KMS-11 (cell line): ENCODE data around the gene CENPW.

ENCODE experiments used
- H2AFZ ChIP-seq: fragments of 200-600 bp; sonication (generic); 2 replicates; pipeline ENCODE4 v1.6.1; 2016; ENCODE audit warnings: antibody characterized with exemption, mixed run types, low read depth
- H3K27ac ChIP-seq: fragments of 200-600 bp; sonication (generic); 2 replicates; pipeline ENCODE4 v1.6.1; 2016; ENCODE audit warnings: mild to moderate bottlenecking, mixed run types
- H3K27me3 ChIP-seq: fragments of 200-600 bp; sonication (generic); 2 replicates; pipeline ENCODE4 v1.6.1; 2017; ENCODE audit warnings: mild to moderate bottlenecking, low read depth, mixed run types, moderate library complexity; ENCODE audit not compliant: insufficient read depth
- H3K36me3 ChIP-seq: fragments of 200-600 bp; sonication (generic); 2 replicates; pipeline ENCODE4 v1.6.1; 2017; ENCODE audit warnings: mild to moderate bottlenecking, mixed run types; ENCODE audit not compliant: insufficient read depth
- H3K4me1 ChIP-seq: fragments of 200-600 bp; sonication (generic); 2 replicates; pipeline ENCODE4 v1.6.1; 2016; ENCODE audit warnings: mild to moderate bottlenecking, low read depth, mixed run types; ENCODE audit not compliant: poor library complexity, severe bottlenecking
- H3K4me2 ChIP-seq: fragments of 200-600 bp; sonication (generic); 2 replicates; pipeline ENCODE4 v1.7.0; 2016; ENCODE audit warnings: mild to moderate bottlenecking, mixed run types
- H3K4me3 ChIP-seq: fragments of 200-600 bp; sonication (generic); IDR thresholded peaks from 2 replicates; pipeline ENCODE4 v1.6.1; 2017; ENCODE audit warnings: low read depth, low read length, mixed read lengths; ENCODE audit not compliant: insufficient read depth
- H3K79me2 ChIP-seq: fragments of 200-600 bp; sonication (generic); 2 replicates; pipeline ENCODE4 v1.6.1; 2016; ENCODE audit warnings: low read depth, mixed run types; ENCODE audit not compliant: insufficient read depth
- H3K9ac ChIP-seq: fragments of 200-600 bp; sonication (generic); 2 replicates; pipeline ENCODE4 v1.6.1; 2016; ENCODE audit warnings: mild to moderate bottlenecking, mixed run types
- H4K20me1 ChIP-seq: fragments of 200-600 bp; sonication (generic); 2 replicates; pipeline ENCODE4 v1.6.1; 2016; ENCODE audit warnings: mild to moderate bottlenecking, mixed run types; ENCODE audit not compliant: insufficient read depth
- TF ChIP-seq, protein P1 (sequence below): fragments of 200-600 bp; sonication (generic); conservative IDR thresholded peaks from 2 replicates; pipeline ENCODE4 v1.6.1; 2017; ENCODE audit warnings: low read depth, mild to moderate bottlenecking, antibody characterized with exemption, low read length, moderate library complexity, mixed read lengths

The CENPW gene

DNA sequence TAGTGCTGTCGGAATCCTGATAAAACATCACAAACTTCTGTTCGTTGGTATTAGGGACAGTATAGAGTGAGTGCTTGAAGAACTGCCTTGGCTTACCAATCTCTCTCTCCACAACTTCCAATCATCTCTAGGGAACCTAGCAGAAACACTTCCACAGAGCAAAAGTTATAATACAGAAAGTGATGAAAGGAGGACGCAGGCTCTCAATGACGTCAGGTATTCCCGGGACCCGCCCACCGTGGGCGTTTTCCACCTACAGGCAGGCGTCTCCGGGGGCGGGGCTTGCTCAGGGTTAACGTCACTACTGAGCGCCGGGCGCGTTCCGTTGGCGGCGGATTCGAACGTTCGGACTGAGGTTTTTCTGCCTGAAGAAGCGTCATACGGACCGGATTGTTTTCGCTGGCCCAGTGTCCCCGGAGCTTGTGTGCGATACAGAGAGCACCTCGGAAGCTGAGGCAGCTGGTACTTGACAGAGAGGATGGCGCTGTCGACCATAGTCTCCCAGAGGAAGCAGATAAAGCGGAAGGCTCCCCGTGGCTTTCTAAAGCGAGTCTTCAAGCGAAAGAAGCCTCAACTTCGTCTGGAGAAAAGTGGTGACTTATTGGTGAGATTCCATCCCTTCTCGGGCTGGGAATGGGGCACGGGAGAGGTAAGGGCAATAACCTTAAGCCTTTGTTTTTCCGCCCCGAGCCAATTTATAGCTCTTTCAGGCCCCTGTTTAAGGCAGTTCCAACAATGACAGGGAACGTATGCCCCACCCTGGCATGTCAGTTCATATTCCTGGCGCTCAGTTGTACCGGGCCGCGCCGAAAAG is at the start of gene CENPW:
TSS of gene CENPW (plus strand) at position 320 of the 814 bp plus-strand sequence. CDS start at position 479, 159 bp downstream.
- Histone ChIP-seq H3K79me2 (peaks cover 25% of the 10 kb centered on the region), H4K20me1 (no peaks in the 10 kb centered on the region), H3K4me3 (no peak within 1 kb of the TSS), H3K27ac (peak within 1 kb of the TSS; percentile 82), H3K4me2 (peak within 1 kb of the TSS; percentile 92), H3K9ac (peak within 1 kb of the TSS; percentile 81), H3K27me3 (no peaks in the 10 kb centered on the region), H3K4me1 (peaks cover 12% of the 10 kb centered on the region), H2AFZ (peak within 1 kb of the TSS; percentile 85), H3K36me3 (no peaks in the 10 kb centered on the region)
- TF ChIP-seq, protein P1, sequence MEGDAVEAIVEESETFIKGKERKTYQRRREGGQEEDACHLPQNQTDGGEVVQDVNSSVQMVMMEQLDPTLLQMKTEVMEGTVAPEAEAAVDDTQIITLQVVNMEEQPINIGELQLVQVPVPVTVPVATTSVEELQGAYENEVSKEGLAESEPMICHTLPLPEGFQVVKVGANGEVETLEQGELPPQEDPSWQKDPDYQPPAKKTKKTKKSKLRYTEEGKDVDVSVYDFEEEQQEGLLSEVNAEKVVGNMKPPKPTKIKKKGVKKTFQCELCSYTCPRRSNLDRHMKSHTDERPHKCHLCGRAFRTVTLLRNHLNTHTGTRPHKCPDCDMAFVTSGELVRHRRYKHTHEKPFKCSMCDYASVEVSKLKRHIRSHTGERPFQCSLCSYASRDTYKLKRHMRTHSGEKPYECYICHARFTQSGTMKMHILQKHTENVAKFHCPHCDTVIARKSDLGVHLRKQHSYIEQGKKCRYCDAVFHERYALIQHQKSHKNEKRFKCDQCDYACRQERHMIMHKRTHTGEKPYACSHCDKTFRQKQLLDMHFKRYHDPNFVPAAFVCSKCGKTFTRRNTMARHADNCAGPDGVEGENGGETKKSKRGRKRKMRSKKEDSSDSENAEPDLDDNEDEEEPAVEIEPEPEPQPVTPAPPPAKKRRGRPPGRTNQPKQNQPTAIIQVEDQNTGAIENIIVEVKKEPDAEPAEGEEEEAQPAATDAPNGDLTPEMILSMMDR: no peak

DNA sequence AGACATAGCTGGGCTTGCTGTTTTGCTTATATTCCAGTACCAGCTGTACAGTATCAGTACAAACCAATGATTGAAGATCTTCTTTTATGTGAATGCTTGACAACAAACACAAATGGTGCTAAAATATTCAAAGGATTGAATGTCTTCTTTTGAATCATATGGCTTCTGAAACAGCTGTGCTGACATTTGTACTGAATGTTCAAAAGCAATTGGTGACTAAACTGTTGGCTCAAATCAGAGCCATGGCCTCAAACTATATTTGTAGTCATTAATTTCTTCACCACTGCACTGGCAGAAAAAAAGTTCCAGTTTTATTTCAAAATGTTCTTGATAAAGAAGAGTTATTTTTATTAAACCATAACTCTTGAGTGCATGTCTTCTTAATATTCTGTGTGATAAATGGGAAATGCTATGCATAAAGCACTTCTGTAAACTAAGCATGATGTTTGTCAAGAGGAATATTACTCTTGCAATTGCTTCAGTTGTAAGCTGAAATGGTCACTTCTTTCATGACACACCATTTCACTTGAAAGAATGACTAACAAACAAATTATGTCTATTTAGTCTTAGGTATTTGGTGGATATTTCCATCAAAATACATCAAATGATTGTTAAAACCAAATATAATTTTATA is 45.9 kb upstream of the CENPW start:
- TF ChIP-seq, protein P1: no peak
- H3K4me2 ChIP-seq: no peak overlapping the region
- H3K27ac ChIP-seq: no peak overlapping the region
- no peak overlapping the region for H3K4me3 ChIP-seq
- H3K4me1 ChIP-seq: no peaks in the 10 kb centered on the region
- H3K36me3 ChIP-seq: no peaks in the 10 kb centered on the region
- no peak overlapping the region for H2AFZ ChIP-seq
- H3K9ac ChIP-seq: no peak overlapping the region
- no peaks in the 10 kb centered on the region for H4K20me1 ChIP-seq
- no peaks in the 10 kb centered on the region for H3K27me3 ChIP-seq
- H3K79me2 ChIP-seq: no peaks in the 10 kb centered on the region

DNA sequence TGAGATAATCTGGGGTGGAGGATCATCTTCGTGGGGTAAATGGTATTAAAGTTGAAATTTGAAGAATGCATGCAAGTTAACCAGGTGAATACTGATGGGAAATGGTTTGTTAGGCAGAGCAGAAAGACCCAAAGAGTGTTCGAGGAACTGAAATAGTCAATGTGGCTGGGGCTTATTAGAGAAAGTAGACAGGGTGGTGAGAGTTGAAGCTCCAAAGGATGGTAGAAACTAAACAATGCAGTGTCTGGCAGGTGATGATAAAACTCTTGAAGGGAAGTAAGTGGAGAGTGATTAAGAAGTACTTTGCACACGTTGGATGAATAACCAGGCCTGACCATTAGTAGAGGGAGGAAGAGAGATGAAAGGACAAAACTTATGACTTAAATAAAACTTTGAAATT is 39.8 kb upstream of the CENPW start:
- Histone ChIP-seq H3K27me3 (no peaks in the 10 kb centered on the region), H3K79me2 (no peaks in the 10 kb centered on the region), H2AFZ (no peak overlapping the region), H3K4me1 (peaks cover 9% of the 10 kb centered on the region), H3K4me2 (no peak overlapping the region; the same call in 1 of the 2 replicates), H3K36me3 (no peaks in the 10 kb centered on the region), H4K20me1 (no peaks in the 10 kb centered on the region), H3K27ac (no peak overlapping the region), H3K4me3 (no peak overlapping the region), H3K9ac (no peak overlapping the region)
- TF ChIP-seq, protein P1: no peak

DNA sequence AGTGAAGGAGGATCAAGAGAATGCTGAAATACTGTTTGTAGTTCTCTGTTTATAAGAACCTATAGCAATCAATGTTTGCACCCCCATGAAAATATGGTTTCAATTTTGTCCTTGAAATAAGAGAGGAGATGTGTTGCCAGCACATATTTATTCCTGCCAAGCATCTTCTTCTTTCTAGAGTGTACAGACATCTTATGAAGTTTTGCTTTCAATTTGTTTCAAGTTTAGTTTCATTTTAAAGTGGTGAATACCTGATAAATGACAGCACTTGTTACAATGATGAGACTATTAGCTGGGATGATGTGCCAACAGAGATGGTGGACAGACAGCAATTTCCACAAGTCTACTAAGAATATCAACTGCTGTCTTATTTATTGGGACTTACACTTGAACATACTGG is 39.2 kb upstream of the CENPW start:
- TF ChIP-seq, protein P1: no peak
- Histone ChIP-seq H2AFZ (peak overlapping the region; percentile 41), H3K4me3 (no peak overlapping the region)

More for the DNA sequence above, 39.2 kb upstream of the CENPW start:
- no peaks in the 10 kb centered on the region for H3K79me2 ChIP-seq
- no peaks in the 10 kb centered on the region for H3K36me3 ChIP-seq
- H3K27ac ChIP-seq: no peak overlapping the region
- no peaks in the 10 kb centered on the region for H3K27me3 ChIP-seq
- H3K4me1 ChIP-seq: peaks cover 9% of the 10 kb centered on the region
- no peak overlapping the region for H3K9ac ChIP-seq
- H4K20me1 ChIP-seq: no peaks in the 10 kb centered on the region
- peak overlapping the region; percentile 45 for H3K4me2 ChIP-seq
